NCI-H1436 treated with DMSO at 0.1 percent for 48 hours (cell line): ENCODE results near the gene GRK5.
A peak's percentile ranks its signal among the peaks of the same experiment; 100 is the strongest.

Experiments used
- DNase-seq: peaks from one replicate; lab custom pipeline; 2025; lab: John Stamatoyannopoulos, UW

The GRK5 gene

DNA sequence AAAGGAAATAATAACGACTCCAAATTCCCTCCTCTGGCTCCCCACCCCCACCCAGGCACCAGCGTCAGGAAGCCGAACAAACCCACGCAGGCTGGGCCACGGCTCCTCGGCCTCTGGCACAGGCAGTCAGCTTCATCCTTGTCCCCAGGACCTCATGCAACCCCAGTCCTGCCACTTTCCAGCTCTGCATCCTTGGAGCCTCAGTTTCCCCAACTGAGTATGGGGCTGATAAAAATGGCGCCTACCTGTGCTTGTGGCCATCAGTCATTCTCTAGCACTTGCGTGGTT is 198.1 kb downstream of the GRK5 start:
- DNase-seq = no peak

DNA sequence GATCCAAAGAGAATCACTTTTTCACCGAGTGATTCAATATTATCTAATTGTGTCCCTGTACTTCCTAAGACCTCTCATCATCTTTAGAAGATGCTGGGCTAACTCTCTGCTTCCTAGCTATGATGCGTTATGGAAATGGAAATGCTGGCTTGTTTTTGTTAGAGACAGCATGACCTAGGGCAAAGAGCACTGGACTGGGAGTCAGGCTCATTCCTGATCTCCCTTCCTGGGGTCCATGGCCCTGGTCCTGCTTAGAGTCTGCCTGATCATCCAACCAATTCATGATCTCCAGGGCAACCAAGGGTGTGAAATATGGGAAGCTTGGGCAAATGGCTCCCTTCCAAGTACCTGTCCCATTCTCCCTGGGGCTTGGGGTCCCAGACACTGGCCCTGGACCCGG is 198.8 kb downstream of the GRK5 start:
- no peak for DNase-seq

DNA sequence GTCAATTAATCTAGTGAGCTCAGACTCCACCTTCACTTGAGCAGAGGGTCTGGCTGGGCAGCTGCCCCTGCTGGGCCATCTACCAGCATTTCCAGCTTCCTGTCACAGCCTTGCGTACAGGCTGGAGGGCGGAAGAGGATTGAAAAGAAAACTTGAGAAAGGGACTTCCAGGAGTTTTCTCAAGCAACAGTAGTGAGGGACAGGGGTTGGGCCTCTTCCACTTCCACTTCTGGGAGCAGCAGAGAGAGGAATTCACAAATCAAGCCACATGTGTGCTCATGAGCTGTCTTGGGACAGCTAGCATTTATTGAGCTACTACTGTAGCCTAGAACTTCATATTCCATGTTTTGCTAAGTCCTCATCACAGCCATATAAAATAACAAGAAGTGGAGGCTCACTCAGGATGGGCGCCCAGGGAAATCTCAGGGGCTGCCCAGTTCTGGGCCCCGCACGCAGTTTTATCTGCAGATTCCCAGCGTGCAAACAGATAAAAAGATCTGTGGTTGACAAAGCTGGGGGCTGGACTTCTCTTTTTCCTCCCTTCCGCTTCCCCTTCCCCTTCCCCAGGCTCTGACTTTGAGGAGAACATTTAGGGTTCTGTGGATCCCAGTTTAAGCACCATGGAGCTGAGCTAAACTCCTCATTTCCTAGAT is 199.4 kb downstream of the GRK5 start:
- DNase-seq = no peak

DNA sequence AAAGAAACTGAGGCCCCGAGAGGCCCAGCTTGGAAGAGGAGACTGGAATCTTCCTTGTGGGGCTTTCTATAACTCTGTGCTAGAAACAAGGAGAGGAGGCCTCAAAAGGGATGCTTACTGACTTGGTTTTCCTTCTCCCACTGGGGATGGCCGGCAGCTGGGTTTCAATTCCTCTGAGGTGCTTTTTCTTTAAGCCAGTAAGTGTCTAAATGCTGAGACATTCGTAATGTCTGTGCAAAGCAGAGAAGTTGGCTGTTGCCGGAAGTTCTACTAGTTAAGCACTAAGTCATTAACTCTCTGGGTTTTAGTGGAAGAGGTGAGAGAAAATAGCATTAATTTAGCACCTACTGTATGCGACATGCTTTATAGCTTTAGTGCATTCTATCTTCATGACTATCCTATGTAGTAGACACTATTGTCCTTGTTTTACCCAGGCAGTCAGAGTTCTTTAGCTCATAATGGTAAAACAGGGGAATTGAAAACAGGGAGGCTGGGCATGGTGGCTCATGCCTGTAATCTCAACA is 199.9 kb downstream of the GRK5 start:
- no peak for DNase-seq

DNA sequence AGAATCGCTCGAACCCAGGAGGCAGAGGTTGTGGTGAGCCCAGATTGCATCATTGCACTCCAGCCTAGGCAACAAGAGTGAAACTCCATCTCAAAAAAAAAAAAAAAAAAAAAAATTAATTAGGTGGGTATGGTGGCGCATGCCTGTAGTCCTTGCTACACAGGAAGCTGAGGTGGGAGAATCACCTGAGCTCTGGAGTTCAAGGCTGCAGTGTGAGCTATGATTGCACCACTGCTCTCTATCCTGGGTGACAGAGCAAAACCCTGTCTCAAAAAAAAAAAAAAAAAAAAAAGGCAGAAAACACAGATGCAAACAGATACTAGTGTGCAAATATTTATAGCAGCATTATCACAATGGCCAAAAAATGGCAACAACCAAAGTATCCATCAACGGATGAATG is 200.7 kb downstream of the GRK5 start:
- DNase-seq = no peak

DNA sequence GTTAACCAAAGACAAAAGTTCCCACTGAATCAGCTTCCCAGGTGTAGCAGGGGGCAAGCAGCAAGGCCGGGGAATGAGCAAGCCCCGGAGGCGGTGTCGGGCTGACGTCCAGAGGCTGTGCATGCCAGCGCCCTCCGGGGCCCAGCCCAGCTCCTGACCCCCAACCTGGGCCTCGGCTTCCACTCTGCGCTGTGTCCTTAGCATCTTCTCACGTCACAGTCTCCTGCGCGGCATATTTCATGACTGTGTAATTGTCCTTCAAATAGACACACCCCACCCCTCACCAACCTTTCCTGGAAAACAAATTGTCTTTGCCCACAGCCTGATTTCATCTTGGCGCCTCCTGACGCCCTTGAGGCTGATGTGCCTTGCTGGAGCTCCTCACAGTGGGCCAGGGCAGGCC is 201.6 kb downstream of the GRK5 start:
- DNase-seq = no peak

DNA sequence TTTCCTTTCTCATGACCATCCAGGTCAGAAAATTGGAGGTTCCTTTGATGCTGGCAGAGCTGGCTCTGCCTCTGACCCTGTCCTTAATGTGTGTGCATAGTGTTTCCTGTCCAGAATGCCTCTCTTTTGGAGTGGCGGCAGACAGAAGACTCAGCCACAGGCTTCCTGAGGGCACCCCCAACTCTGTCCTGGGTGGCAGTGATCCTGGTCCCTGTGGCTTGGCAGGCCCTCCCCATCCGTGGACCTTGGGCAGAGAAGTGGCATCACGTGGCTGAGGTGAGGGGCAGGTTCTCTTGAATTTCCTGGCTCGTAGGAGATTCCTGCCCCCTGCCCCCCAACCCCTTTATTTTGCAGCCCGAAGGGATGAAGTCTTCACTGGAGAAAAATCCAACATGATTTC is 202.0 kb downstream of the GRK5 start:
- DNase-seq = no peak

DNA sequence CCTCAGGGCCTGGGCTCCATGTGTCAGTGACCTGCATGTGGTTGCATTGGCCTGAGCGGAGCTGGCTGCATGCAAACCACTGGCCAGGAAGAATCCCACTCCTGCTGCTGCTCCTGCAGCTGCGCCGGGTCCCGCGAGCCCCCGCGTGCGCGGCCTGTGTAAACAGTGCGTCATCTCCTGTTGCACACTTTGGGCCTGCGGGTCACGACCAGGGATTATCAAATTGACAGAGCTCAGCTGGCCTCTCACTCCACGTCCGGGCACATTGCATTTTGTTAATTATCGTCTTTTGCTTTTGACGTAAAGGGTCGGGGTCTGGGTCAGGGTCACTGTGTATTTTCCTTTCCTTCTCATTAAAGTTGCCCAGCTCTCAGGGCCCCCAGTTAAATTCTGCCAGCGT is 202.5 kb downstream of the GRK5 start:
- DNase-seq = no peak

DNA sequence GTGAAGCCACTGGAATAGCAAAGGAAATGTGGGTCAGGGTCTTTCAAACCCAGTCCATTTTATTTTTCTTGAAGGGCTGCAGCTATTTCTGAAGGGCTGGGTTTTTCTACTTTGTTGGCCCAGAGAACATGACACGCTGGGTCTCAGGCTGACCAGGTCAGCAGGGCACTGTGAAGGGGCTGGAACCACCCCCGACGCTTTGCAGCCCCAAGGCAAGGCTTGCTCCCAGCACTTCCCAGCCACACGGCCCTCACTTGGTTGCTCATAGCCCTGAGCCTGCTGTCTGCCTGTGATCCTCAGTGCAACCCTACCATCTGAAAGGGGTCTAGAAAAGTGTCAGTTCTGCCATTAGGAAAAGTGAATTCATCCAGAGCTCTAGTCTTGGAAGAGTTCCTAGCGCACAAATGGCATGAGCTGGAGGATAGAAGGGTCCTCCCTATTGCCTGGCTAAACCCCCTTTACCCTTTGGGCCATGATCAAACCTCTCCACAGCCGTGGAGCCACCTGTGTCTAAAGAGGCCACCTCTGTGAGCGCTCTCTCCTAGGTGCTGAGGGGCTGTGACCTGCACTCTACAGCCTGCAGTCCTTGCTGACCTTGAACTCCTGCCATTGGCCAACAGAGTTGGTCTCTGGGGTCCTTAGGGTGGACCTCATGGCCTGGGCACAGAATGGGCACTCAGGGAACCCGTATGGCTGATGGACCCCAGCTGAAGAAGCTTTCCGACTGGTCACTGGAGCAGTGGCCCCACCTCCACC is 203.2 kb downstream of the GRK5 start:
- DNase-seq = no peak

DNA sequence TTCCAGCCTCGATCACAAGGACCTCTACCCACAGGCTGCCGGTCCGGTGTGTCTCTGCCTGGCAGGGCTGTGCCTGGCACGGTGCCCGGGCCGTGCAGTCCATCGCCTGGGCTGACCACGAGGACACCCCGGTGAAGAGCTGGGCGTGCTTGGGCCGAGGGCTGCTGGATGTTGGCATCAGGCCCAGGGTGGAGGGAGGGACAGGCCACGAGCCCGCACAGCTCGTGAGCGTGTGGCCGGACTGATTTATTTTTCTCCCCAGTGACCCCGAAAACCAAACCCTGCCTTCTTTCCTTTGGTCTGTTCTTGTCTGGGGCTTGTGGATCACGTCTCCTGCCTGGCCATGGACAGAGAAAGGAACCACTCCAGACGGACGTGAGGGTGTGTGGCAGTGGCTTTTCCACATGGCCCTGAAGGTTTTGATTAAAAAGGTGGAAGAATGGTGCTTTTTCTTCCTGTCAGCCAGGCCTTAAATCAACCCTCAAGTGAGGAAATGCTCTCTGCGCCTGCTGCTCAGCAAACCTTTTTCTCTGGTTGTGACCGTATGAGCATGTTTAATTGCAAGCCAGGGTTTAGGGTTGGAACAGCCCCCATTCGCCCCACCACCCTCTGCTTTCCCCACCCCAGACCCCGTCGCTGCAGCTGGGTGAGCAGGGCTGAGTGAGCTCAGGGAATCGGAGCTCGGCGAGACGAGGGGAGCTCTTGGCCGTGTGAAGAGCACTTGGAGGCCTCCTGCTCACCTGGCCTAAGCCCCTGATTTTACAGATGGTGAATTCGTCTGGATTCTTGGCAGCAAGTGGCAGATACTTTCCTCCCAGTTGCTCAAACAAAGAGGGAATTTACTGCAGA is 205.1 kb downstream of the GRK5 start:
- DNase-seq = no peak

DNA sequence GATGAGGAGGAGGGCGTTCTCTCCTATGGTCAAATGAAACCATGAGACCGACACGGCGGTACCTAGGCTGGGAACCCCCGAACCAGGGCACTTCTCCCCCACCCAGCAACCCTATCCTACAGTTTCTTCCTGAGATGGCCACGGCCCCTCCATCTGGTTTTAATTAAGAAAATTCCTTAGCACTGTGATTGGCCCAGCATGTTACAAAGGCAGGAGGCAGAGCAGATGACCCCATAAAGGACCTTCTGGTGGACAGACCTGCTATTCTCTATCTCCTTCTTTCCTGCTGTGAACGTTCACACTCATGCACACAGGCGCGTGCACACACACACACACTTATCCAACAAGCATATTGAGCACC is 205.7 kb downstream of the GRK5 start:
- no peak for DNase-seq

DNA sequence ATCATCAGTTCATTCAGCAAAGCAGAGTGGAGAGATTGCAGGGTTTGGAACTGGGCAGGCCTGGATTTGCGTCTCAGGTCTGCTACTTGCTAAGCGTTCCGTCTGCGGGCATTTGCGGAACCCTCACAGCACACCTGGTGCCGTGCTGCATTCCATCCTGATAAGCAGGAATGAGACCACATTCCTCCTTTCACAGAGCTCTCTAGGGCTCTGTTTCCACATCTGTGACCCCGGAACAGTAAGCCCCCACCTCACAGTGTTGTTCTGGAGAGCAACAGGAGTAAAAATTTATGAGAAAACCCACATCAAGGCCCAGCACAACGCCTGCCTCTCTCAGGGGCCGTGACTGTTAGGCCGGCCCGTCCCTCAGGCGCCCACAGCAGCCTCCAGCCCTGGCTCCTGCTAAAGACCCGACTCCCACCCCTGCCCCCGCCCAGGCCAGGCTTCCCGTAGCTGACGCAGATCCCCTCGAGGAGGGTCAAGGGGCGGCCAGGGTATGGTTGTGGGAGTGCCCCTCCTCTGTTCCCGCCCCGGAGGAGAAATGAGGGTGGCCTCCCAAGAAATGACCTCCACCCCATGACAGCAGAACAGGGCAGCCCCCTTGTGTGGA is 206.2 kb downstream of the GRK5 start:
- DNase-seq = no peak

DNA sequence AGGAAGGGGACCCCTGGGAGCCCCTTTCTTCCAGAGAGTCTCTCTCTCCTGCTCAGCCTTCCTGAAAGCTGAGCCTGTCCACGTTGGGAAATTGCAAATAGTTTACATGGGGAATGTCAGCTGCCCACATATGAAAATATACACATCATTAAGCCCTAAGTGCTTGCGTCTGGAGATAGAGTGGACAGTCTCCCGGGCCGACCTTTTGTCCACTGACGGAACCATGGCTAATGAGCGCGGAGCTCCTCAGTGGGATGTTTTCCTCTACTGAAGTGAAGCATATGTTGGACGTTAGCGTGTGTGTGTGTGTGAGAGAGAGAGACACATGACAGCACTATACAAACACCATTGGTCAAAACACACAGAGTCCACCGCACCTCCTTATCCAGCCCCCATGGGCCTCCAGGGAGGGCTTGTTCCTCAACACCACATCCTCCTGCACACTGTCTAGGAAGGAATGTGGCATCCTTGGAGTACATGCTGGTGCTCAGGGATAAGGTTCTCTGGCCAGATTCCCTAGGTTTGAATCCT is 206.8 kb downstream of the GRK5 start:
- no peak for DNase-seq

DNA sequence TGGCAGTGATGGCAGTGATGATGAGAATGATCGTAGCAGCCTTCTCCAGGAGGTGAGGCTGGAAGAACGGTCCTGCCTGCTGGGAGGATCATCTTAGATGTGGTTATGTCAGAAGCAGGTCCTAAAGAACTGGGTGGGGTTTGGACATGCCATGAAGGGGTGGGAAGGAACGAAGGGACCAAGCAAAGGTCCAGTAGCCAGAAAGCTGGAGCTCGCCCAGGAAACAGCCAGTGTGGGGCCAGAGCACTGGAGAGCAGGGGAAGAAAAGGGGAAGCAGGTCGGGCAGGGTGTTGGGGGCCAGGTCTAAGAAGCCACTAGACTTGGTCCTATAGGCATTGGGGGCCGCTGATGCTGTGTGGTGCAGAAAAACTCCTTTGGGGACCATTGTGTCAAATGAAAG is 207.8 kb downstream of the GRK5 start:
- no peak for DNase-seq

DNA sequence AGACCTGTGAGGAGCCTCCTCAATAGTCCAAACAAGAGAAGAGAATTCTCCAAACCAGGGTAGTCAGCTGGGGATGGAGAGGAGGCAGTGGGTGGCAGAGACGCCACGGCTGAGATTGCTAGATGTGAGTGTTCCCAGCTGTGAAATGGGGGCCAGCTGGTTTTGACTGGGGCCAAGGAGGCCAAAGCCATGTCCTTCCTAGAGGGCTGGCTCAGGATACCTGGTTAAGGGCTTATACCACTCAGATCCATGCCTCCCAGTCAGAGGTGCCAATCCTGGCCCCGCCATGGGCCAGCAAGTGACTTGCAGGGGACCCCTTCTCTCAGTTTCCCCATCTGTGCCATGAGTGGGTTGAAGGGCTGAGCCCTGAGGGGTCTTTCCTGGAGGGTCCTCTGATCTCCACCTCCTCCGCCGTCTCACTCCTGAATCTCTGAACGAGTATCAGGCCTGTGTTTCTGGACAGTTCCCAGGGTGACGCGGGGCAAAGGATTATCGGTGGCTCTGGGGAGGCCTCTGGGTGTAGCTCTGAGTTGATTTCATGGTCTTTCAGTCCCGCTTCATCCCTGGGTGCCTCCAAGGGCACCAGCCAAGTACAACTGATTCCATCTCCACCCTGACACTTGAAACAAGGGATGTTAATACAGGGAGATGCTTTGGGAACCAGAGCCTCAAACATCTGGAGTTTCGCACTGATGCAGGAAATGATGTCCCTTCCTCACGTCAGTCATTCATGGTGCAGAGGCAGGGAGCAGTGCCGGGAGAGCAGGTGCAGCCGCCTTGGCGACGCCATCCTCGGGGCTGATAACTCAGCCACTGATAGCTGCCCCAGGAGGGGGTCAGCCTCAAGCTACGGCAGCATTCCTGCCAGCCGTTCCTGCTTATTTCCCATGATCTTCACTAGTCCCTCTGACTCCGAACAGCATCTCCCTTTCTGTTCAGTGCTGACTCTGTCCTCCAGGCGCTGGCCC is 208.4 kb downstream of the GRK5 start:
- no peak for DNase-seq

DNA sequence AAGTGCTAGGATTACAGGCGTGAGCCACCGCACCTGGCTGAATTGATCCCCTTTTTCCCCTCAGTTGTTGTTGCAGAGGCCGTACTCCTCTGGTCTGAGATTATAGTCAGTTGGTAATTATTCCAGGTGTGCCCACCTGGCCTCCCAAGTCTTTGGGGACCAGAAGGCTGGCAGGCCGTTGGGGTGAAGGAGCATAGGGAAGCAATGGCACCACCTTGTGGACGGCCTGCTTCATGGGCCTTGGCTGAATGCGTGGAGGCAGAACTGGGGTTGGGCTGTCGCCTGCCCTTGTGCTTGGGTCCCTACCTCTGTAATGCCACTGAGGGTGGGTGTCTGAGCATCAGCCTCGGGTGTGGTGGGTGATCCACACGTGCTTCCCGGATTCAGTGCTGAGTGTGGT is 209.5 kb downstream of the GRK5 start:
- peak; percentile 22 for DNase-seq

DNA sequence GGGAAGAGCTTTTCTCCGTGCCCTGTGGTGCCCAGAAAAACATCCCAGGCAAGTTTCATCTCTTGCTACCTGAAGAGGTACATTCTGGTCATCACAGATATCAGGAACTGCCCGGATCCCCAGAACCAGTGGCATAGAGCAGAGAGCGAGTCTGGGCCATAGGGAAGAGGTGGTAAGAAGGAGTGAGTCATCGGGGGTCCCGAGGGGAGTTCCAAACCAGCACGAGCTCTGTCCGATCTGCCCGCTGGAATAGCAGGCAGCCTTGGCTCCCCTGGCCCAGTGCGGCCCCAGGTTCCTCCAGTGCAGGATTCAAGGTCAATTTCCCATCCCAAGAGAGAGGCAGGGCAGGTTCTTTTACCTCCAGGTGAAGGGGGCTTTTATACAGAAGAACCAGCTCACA is 210.5 kb downstream of the GRK5 start:
- DNase-seq = no peak

DNA sequence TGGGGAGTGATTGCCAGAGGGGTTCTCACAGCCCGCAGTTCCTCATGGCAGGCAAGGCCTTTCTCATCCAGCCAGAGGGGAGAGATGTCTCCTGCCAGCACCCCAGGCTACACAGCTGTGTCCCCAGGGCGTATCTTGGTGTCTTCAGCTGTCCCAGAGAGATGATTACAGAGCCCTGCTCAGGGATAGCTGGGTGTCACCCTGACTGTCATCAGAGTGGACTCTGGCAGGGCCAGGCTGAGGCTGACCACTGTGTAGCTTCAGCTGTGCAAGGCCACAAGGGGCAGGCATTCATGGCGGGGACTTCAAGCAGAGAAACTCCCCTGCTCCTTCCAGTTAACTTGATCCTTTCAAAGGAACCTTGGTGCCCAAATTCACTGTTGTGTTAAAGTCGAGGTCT is 211.0 kb downstream of the GRK5 start:
- no peak for DNase-seq

DNA sequence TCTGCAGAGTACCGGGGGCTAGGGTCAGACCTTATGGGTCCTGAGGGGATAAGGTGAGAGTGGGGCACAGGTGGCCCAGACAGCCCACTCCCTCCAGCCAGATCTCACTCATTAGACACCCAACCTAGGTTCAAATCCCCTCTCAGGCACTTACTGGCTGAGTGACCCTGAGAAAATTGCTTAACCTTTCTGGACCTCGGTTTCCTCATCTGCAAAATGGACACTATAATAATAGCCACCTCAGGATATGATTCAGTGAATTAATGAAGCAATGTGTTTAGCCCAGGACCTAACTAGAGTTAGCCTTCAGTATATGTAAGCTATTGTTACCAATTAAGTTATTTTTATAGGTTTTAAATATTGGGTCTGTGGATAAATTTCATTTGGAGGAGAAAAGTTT is 212.6 kb downstream of the GRK5 start:
- DNase-seq = no peak

DNA sequence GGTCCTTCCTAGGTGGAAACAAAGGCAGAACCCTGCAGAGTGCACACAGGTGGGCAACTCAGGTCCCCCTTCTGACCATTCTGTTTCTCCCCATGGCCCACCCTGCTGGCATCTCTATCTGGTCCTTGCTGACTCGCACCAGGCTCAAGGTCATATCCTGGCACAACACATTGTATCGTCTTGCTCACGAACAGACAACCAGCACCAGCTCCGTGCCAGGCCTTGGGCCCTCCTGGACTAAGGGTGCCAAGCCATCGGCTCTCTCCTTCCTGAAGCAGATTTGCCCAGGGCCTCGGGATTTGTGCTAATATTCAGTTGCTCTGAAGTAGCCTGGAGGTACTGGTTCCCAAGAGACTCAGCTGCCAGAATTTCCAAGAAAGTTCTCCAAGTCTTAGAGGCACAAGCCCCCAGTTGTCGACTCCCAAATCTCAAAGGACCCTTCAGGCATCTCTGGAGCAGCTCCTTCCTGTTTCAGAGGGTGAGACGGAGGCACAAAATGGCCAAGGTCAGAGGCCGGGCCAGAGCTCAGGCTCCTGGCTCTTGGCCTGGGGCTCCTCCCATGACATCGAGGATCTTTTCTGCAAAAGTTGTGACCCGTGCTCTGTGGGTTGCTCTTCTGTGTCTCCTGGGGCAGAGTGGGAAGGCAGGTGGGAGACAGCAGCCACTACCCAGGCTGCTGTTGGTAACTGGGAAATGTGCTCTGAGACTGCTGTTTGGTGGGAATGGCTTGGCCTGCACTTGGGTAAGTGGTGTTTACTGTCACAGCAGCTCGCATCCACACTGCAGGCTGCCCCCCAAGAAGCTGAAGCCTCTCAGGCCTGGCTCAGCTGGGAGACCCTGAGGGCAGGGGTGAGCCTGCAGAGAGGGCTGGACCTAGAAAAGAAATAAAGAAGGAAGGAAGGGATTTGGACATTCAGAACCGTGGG is 213.8 kb downstream of the GRK5 start:
- no peak for DNase-seq
